B cell (primary cell): Measurements from ENCODE around the gene INPP4A.

Experiments
- CTCF ChIP-seq: fragments of 200-600 bp; IDR thresholded peaks from one replicate; pipeline ENCODE4 v1.8.0; 2022; ENCODE audit warnings: antibody characterized with exemption, mild to moderate bottlenecking
- EZH2 ChIP-seq: IDR thresholded peaks from 2 replicates; pipeline ENCODE4 v1.6.1; 2012; ENCODE audit warnings: borderline replicate concordance, low read depth, mild to moderate bottlenecking, moderate library complexity, low read length; ENCODE audit not compliant: insufficient read depth, poor library complexity, severe bottlenecking

GRCh38 chr2:98548920-98549818, 104.5 kb downstream of the INPP4A start:
- TF ChIP-seq CTCF (no peak), EZH2 (no peak)
